ENCODE measurements around the gene RAPGEF1.
"Not testable (repeated sequence)": the region's sequence is repeated elsewhere in the genome, so short reads cannot be mapped to it uniquely, and the experiment has no call there.

The RAPGEF1 gene

GRCh38 chr9:131728961-131729360 is 10.9 kb downstream of the RAPGEF1 start:
- DNase-seq (ENCODE audit: low spot score), result peak; percentile 47

GRCh38 chr9:131728546-131728910 is 11.3 kb downstream of the RAPGEF1 start:
- no peak for DNase-seq (ENCODE audit: low spot score)

GRCh38 chr9:131727795-131728545 is 11.9 kb downstream of the RAPGEF1 start:
- DNase-seq (ENCODE audit: low spot score), result no peak

- DNase-seq (ENCODE audit: low spot score), result no peak
Measured at GRCh38 chr9:131727184-131727759, 12.6 kb downstream of the RAPGEF1 start.

GRCh38 chr9:131724683-131725082 is 15.2 kb downstream of the RAPGEF1 start:
- no peak for DNase-seq (ENCODE audit: low spot score)

GRCh38 chr9:131723632-131724031 is 16.2 kb downstream of the RAPGEF1 start:
- DNase-seq (ENCODE audit: low spot score), result no peak

- peak; percentile 79 for DNase-seq (ENCODE audit: low spot score)
Measured at GRCh38 chr9:131722255-131722654, 17.6 kb downstream of the RAPGEF1 start.

- DNase-seq (ENCODE audit: low spot score), result no peak
Measured at GRCh38 chr9:131721076-131721475, 18.8 kb downstream of the RAPGEF1 start.

GRCh38 chr9:131720330-131720729 is 19.5 kb downstream of the RAPGEF1 start:
- DNase-seq (ENCODE audit: low spot score), result no peak

GRCh38 chr9:131719262-131719908 is 20.5 kb downstream of the RAPGEF1 start:
- DNase-seq (ENCODE audit: low spot score), result peak; percentile 35

GRCh38 chr9:131717719-131718460 is 22.0 kb downstream of the RAPGEF1 start:
- no peak for DNase-seq (ENCODE audit: low spot score)

- no peak for DNase-seq (ENCODE audit: low spot score)
Measured at GRCh38 chr9:131715906-131716305, 24.0 kb downstream of the RAPGEF1 start.

GRCh38 chr9:131714821-131715220 is 25.1 kb downstream of the RAPGEF1 start:
- no peak for DNase-seq (ENCODE audit: low spot score)

GRCh38 chr9:131714161-131714646 is 25.7 kb downstream of the RAPGEF1 start:
- no peak for DNase-seq (ENCODE audit: low spot score)

GRCh38 chr9:131713016-131713415 is 26.9 kb downstream of the RAPGEF1 start:
- no peak for DNase-seq (ENCODE audit: low spot score)

GRCh38 chr9:131712151-131712716 is 27.6 kb downstream of the RAPGEF1 start:
- no peak for DNase-seq (ENCODE audit: low spot score)

- DNase-seq (ENCODE audit: low spot score), result no peak
Measured at GRCh38 chr9:131709771-131710431, 30.0 kb downstream of the RAPGEF1 start.

- not testable (repeated sequence) for DNase-seq (ENCODE audit: low spot score)
Measured at GRCh38 chr9:131709010-131709770, 30.7 kb downstream of the RAPGEF1 start.

- DNase-seq (ENCODE audit: low spot score), result no peak
Measured at GRCh38 chr9:131708226-131709002, 31.5 kb downstream of the RAPGEF1 start.

Measured in SK-N-DZ (cell line).